Stimulated activated CD4-positive, alpha-beta T cell treated with anti-CD3 and anti-CD28 coated beads, Interleukin-4, amount 100 ng/mL, for 1 hour (primary cell): Measurements from ENCODE around the gene THY1.
"Not testable (repeated sequence)": the region's sequence is repeated elsewhere in the genome, so short reads cannot be mapped to it uniquely, and the experiment has no call there.

Source experiments
- DNase-seq: peaks from one replicate; pipeline ENCODE4 v3.0.0-alpha.2; 2020

THY1 gene

GRCh38 chr11:119422809-119423508 is at the start of gene THY1:
THY1 (minus strand) TSS chr11:119423172; CDS start chr11:119420905, 2,267 bp downstream.
- DNase-seq: no peak

GRCh38 chr11:119472186-119472855 is 49.3 kb upstream of the THY1 start:
- DNase-seq: no peak

DNA sequence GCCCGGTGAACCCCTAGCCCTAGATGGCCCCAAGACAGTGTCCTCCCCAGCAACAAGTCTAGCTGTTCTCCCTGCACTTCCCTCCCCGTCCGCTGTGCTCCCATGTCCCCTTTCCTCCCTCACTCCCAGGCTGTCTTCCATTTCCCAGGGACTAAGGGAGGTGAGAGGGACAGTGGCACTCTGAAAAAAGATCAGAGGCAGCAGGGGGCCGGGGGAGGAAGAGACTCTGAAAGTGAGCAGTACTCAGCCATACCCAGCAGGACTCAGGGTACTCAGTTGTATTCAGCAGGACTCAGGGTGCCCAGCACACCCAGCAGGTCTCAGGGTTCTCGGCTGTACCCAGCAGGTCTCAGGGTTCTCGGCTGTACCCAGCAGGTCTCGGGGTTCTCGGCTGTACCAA is 48.4 kb upstream of the THY1 start:
- DNase-seq: no peak

GRCh38 chr11:119470317-119471291 is 47.6 kb upstream of the THY1 start:
- DNase-seq: no peak

DNA sequence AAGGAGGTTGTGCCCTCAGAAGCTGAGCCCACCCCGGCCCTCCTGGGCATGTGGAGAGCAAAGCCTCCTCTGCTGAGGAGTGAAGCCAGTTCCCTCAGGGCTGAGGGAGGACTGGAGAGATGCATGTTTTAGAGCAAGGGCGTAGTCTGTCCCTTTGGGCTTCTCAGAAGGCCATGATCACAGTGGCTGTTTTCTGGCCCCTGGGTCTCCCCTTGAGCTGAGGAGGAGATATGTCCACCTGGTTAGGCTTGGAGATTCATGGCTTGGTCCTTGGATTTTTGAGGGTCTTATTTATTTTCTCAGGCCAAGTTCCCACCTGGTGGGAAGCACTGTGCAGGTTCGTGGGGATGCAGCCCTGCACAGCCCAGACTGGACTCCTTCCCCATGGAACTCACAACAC is 46.5 kb upstream of the THY1 start:
- DNase-seq: no peak

DNA sequence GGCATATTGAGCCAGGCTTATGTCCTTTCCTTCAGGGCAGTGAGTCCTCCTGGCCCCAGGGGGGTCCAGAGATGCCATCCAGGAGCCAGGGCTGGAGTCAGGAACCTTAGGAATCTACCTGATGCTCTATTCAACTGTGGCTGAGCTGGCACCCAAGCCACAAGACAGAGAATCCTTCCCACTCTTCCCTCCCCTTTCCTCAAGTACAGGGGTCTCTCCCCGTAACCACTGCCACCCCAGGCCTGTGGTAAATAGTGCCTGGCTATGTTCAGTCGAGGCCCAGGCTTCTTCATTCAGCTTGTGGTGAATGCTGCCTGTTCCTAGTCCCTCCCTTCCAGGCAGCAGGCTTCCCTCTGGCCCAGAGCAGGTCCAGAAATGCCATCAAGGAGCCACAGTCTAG is 45.5 kb upstream of the THY1 start:
- DNase-seq: no peak

DNA sequence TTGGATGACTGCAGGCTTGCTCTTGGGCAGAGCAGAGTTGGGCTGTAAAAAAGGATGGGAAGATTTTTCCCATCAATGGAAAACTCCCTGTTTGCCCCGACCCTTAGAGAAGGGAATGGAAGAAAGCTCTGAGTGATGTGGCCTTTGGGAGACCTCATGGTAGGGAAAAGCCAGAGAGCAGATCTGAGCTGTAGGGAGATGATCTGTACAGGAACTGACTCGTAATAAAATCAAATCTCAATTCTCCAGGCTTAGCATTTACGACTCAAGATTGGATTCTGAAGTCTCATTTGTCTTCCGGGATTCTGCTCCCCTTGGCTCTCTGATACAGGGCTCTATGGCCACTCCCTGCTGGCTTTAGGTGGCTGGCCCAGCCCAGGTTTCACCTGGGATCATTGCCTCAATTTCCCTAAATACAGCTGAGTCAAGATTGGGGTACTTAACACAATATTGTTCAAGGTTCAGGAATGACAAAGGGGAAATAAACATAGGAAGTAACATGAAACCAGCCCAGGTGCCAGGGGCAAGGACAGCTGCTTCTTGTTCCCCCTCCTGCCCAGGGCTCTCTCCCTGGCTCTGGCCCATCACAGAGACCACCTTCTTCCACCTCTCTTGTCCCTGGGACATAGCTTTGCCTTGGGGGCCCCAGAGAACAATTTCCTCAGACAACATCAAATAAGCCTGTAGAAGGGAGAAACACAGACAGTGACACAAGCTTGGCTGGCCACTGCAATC is 38.4 kb upstream of the THY1 start:
- no peak for DNase-seq

- DNase-seq: no peak
These were observed 37.6 kb upstream of the THY1 start for GRCh38 chr11:119460582-119460981.

DNA sequence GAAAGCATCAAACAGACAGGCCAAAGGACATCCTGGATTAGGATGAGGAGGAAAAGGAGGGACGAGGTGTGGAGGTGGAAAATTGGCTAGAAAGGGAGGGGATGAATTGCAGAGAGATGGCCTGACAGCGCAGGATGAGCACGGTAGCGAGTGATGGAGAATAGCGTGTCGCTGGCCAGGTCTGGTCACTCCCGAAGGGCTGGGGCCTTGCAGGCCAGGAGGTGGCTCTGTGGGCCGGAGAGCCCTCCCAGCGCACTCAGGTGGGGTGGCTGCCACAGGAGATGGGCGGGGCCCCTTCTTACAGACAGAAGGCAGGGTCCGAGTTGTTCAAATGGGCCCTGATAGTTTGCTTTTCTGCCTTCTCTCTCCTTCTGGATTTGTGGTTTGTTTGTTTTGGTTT is 37.1 kb upstream of the THY1 start:
- DNase-seq: no peak

DNA sequence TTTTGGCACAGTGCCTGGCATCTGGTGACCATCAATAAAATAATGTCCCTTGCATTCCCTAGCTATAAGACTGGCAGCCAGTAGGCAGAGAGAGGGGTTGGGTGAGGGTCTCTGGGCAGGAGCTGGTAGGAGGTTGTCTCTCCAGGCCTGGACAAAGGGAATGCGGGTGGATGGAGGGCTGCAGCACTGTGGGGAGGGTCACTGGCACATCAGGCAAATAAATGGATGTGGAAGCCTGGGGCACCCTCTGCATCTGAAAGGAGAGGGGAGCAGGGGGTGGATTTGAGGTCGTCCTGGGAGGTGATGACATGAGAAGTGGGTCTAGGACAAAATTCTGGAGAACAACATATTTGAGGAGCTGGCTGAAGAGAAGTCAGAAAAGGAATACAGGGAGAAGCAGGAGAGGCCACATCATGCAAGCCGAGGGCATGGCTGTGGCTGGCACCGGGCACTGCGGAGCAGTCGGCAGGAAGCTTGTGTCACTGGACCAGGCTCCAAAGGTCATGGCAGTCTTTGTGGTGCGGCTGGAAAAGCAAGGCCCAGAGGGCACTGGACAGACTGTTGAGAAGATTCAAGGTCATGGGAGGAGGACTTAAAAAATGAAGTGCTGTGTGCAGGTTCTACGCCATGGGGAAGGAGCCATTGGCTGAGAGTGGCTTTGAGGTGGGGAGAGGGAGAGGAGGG is 36.5 kb upstream of the THY1 start:
- no peak for DNase-seq

- DNase-seq: not testable (repeated sequence)
These were observed 32.7 kb upstream of the THY1 start for GRCh38 chr11:119455708-119456107.

- not testable (repeated sequence) for DNase-seq
These were observed 32.3 kb upstream of the THY1 start for GRCh38 chr11:119455241-119455640.

DNA sequence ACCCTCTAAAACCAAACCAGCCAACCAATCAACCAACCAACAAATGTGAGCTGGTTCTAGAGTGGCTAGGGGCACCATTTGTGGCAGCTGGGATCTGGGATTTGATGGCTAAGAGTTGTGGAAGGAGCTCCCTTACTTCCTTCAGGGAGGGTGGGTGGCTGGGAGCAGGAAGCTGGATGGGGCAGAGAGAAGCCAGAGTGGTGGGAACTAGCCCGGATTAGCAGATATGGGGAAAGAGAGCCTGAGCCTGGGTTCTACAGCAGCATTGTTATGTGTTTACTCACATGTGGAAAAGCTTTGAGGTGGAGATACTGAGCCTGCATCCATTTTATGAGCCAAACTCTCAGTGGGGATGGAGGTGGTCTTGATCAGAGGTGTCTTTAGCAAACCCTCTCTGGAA is 30.9 kb upstream of the THY1 start:
- no peak for DNase-seq

- no peak for DNase-seq
These were observed 27.8 kb upstream of the THY1 start for GRCh38 chr11:119450590-119451326.

GRCh38 chr11:119449498-119449897 is 26.5 kb upstream of the THY1 start:
- DNase-seq: no peak

DNA sequence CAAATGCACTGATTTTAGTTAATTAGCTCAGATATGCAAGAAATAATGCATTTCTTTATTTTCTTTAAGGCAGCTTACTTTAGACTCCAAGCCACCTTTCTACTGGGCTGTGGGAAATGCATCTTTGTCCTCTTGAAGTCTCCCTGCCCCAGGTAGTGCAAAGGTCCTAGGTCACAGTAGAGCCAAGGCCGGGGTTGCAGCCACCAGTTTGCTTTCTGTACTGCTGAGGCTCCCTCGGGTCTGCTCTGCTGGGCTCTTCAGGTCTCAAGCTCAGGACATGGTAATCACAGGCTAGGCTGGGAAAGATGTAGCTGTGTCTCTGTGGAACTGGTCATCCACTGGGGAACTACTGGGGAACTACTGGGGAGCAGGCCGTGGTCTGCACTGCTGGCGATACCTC is 25.4 kb upstream of the THY1 start:
- no peak for DNase-seq

DNA sequence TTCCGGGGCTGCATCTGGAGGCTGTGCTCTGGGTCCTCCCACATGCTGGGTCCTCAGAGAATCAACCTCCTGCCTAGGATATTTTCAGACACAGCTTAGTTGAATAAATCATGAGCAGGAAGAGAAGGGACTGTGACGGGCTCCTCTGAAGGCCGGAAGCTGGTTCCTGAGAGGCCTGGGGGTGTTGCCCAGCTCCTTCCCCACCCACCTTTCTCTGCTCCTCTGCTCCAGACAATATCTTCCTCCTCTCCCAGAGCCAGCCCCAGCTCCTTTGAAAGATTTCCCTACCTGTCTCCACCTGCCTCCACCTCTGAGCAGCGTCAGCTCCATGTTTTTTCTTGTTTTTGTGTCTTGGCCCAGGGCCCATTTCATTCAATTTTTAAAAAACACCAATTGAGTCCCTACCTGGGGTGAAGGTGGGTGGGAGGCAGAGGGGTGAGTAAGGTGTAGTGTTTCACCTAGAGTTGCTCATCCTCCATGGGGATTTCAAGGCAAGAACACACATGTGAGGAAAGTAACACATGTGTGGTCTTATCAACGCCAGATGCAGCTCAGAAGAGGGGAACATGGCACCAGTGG is 24.8 kb upstream of the THY1 start:
- no peak for DNase-seq

DNA sequence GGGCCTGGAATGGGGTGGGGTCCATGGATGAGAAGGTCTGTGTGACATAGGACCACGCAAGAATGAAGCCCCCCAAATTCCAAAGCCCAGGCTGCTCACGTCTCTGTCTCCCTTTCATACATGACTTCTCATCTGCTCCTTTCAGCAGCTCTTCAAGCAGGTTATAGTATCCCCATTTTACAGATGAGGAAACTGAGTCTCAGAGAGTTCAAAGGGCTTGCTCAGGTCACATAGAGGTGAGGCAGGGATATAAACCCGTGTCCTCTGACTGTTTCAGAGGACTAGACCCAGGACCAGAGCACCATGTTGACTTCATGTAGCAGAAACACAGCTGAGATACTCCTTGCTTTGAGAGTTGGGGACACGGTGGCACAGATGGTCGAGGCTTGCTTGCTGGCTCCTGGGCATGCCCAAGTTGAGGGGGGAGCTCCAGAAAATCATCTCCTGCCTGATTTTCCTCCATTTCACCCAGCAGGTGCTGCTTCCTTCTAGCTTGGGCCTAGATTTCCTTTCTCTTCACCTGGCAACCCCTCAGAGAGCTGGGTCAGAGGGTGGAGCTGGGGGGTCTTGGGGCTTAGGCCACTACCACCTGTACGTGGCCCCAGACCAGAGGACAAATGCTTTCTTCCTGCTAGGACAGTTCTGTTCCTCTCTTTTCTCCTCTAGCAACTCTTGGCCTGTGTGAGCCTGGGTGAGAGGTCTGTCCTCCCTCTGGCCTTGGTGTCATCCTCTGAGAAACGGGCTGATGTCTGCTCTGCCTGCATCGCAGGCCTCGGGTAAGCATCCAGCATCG is 24.1 kb upstream of the THY1 start:
- DNase-seq: no peak

DNA sequence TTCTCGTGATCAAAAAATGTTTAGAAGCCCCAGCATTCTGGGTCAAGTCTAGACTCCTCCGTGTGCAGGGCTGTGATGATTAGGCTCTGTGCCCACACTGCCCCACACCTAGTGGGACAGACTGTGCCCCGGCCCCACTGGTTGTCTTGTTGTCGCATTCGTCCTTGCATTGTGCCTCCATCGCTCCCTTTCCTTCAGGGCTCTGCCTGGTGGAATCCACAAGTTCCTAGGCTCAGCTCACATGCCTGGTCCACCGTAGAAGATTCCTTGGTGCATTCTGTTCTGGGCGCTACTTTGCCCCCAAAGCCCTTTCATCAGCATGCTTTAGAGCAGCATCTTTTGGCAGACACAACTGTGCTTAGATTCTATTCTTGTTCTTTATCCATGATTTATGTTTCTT is 23.5 kb upstream of the THY1 start:
- DNase-seq: no peak

- DNase-seq: no peak
These were observed 22.9 kb upstream of the THY1 start for GRCh38 chr11:119445850-119446249.
